HG03280 (cell line): Measurements from ENCODE around the gene PHF3.

Experiments
- ATAC-seq: cut with Tn5 transposase; IDR thresholded peaks from one replicate; pipeline ENCODE4 v1.9.1; 2021; ENCODE audit warnings: mild to moderate bottlenecking, moderate library complexity; ENCODE audit not compliant: unreplicated experiment

Gene PHF3

DNA sequence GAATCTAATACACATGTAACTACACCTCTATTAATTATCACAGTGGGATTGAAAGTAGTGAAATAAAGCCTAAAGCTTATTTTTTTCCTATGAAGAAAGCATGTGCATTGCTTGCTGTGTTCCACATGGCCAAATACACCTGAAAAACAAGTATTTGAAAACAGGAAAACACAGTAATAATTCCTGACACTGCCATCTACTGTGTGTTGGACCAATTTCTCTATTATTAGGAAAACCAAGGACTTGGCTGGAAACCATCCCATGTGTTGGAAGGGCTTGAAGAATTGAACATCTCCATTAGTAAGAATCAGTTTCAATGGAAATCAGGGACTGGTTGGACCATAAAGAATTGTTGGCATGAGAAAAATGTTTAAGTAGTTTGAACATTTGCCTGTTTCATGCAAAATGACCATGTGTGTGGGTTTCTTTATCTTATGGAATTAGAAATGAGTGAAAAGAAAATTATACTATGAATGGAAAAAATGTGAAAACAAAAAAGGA lies 124.1 kb downstream of the PHF3 start:
- ATAC-seq = no peak

DNA sequence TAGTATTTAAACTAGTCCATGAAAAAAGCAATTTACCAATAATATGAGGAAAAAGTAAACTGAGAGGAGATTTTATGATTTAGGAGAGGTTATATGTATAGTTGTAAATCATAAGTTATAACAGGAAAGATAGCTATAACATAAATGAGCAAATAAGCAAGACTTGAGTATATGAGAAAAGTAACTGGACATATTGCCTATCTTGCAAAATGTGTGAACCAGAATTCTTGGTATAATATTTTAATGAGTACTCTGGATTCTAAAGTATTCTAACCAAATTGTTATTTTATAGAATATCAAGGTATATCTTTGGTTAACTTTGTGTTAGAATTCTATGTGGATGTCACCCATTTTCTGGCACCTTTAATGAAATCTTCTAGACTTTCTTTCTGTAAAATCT lies 124.6 kb downstream of the PHF3 start:
- ATAC-seq = no peak

DNA sequence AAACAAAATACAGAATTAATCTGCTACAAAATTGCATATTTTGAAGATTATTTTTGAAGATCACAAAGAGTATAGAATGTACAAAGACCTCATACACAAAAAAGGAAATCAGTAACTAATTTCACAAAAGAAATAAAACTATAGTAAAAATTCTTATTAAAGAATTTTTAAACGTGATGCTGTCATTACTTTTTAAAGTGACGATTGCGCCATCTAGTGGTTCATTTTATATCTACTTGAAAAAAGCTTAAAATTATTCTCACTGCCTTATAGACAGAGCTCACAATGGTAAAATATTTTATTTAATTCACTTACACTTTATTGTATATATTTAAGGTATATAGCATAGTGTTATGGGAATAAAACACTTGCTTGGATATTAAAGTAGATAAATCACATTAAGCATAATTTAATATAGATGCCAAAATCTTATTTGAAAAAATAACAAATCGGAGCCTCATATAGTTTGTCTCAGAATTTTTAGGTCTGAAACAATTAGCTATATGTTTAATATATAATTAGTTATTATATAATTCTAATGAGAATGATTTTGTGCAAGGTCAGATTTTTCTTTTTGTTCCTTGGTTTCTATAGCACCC lies 128.8 kb downstream of the PHF3 start:
- ATAC-seq = no peak
